SK-N-DZ (cell line): ENCODE measurements around the gene RERGL. TPM values are rescaled to one million over a fixed set of nuclear protein-coding genes. Genes with fewer than 3 reads are reported as not detected.
A peak's percentile ranks its signal among the peaks of the same experiment; 100 is the strongest.
"Not testable (repeated sequence)": the region's sequence is repeated elsewhere in the genome, so short reads cannot be mapped to it uniquely, and the experiment has no call there.

Experiments used
- DNase-seq: peaks from one replicate; pipeline ENCODE4 v3.0.0-alpha.2; 2015; ENCODE audit warnings: low spot score
- polyA plus RNA-seq, 2 experiments: library from polyadenylated mRNA; depleted of rRNA; stranded (reverse); fragments of >200 nt; gene quantifications; 2 replicates each; pipeline ENCODE4 v1.2.3, GENCODE V29; 2014

Gene RERGL, protein sequence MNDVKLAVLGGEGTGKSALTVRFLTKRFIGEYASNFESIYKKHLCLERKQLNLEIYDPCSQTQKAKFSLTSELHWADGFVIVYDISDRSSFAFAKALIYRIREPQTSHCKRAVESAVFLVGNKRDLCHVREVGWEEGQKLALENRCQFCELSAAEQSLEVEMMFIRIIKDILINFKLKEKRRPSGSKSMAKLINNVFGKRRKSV
- polyA plus RNA-seq (2014; cell fraction: cytosol; rRNA removed) = not detected in 2 replicates
- polyA plus RNA-seq (2014; cell fraction: nucleus; rRNA removed) = not detected in 2 replicates

DNA sequence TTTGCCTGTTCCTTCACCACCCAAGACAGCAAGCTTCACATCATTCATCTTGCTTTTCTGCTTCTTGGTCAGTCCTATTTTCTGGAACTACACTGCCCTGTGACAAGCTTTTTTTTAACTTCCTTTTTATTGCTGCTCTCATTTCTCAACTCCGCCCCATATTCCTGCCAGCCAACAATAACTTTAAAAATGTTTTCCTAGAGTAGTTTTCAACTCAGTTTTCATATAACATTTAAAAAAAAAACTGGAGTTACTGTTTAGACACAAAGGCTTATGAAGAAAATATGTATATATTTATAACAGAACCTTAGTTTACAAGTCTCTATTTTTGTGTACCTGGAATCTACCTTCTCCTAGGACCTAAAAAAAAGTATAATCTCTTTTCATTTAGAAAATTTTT lies at the start of gene RERGL:
Gene RERGL, minus strand, starts transcription at position 101 of the 400 bp plus-strand sequence. Its CDS starts 53 bp downstream, at position 48.
- DNase-seq = no peak

DNA sequence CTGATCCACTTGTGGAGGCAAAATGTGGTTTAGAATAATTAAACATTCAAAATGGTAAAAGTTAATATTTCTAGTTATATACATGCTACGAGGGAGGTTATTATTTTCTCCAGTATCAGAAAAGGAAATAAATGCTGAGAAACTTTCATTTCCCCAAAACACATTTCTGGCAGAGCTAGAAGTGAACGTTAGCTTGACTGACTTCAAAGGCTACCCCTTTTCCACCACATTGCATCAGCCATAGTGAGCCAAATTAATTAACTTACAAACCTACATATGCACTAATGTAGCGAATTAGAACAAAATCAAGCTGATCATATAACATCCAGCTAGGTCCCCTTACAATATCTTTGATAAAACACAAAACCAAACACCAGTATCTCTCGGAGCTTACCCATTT lies 49.3 kb upstream of the RERGL start:
- no peak for DNase-seq

DNA sequence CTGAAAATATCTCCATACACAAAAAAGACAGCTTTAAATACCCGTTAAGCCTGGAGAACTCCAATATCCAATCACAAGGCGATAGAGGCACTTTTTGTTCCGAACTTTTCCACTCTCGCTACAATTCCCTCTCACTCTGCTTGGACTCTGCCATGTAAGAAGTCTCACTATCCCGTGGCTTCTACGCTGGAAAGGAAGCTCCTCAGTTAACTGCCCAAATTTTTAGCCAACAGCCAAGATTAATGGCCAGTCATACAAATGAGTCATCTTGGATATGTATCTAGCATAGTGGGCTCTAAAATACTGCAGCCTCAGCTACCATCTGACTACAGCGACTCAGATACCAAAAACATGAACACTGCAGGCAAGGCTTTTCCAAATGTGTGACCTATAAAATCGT lies 45.5 kb upstream of the RERGL start:
- DNase-seq = no peak

DNA sequence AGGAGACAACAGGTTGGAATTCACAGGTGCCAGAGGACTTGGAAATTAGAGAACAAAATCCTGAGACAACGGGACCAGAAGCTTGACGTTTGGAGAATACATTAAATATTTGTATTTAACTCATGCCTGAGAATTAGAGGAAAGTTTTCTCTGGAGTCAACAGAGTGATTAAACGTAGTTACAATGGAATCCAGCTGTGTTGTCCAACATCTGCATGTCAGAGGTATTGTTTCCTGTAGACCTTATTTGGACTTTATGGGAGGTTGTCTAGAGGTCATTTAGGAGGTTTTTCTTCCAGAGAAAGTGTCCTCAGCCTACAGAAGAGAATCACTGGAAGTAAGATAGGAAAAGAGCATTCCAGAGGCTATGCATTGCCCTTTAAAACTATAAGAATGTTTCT lies 45.1 kb upstream of the RERGL start:
- no peak for DNase-seq

DNA sequence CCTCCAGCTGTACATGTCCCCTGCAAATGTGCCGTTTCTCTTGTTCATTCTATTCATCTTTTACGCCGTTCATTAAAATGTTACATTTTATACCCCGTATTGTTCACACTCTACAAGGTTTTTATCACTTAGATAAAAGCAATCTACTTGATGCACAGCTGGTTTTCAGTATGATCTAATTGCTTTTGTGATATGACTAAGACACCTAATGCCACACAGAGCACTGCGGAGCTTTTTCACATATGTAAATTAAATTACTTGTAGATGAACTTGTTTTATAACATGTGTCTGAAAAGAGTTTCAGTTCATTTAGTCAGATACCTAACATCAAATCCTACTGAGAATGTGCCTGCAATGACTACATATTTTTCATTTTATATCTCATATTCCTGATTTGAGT lies 40.9 kb upstream of the RERGL start:
- DNase-seq = no peak

DNA sequence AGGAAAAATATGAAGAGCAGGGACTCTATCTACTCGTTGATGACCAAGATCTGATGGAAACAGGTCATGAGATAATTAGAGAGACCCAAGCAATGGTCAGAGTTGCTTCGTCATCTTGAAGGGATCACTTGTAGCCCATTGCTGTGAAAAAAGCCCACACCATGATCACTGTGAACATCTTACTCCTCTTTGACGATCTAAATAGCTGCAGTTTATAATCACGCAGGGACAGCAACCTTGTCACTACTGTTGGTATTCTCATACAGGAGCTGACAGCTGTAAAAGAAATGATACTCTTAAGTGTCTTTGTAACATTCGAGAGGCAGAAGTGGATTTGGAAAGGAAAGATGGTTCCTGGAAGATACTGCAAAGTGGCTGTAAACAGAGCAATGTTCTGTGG lies 33.7 kb upstream of the RERGL start:
- DNase-seq = no peak

DNA sequence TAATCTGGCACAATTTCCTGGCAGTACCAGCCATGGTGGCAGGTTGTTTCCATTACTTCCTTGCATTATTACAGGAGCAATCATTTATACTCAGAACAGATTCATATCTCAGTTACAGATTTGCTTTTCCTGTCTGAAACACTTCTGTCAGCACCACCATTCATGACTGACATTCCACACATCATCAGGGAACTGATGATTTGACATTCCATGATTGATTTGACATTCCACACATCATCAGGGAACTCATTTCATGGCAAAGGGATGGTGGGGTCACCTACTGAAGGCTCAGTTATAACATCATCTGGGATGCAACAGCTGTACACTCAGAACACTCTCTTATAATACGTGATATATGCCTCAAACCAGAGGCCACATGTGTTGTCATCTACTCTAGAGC lies 30.9 kb upstream of the RERGL start:
- DNase-seq = no peak

DNA sequence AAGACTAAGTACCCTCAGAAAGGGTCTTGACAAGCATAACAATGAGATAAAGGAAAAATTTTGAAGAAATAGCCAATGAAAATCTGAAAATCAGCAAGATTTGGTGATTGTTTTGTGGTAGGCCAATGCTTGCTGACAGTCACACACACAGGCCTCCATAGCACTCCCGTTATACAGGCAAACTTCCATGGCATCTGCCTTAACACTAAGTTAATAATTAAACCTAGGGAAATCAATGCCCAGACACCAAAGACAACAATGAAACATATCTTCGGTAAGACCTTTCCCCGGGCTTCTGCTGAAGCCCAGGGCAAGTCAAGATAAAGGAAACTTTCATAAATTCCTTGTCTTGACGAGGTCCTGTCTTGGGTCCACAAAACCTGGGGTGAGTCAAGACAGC lies 18.6 kb upstream of the RERGL start:
- DNase-seq = no peak

DNA sequence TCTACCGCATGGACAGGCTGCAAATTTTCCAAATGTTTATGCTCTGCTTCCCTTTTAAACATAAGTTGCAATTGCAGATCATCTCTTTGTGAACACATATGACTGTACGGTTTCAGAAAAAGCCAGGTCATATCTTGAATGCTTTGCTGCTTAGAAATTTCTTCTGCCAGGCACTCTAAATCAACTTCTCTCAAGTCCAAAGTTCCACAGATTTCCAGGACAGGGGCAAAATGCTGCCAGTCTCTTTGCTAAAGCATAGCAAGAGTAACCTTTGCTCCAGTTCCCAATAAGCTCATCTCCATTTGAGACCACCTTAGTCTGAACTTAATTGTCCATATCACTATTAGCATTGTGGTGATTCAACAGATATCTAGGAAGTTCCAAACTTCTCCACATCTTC lies 13.6 kb upstream of the RERGL start:
- no peak for DNase-seq

DNA sequence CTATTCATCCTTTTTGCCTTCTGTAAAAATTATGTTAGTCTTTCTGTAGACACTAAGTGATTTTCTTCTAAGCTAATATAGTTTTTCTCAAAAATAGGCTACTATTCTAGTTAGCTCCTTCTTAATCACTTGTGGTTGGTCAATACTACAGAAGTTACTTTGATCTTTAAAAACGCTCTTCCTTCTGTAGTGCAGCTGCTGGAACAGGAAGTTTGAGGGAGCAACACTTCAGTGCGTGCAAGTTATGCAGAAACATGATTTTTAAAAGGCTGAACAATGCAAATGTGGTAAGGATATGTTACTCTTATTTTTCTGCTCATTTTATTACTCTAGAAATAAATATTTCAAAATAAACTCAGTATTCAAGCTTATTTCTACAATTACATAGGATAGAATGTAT lies 11.1 kb upstream of the RERGL start:
- DNase-seq = no peak

DNA sequence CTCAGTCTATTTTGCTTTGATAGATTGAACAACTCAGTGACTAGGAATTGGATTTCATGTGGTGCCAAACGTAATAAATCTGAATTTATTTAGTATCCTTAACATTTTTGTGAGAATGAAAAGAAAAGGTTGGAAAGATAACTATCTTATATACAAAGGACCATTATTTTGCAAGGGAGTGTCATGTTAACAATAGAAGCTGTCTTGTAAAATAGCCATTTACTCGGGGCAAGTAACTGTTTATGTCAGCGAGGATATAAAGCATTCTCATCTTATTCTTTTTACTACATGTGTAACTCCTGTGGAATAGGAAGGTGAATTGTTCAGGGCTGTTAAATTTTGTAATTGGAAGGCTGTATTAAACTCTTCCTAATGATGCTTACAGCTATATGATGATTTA lies 5.9 kb downstream of the RERGL start:
- no peak for DNase-seq

DNA sequence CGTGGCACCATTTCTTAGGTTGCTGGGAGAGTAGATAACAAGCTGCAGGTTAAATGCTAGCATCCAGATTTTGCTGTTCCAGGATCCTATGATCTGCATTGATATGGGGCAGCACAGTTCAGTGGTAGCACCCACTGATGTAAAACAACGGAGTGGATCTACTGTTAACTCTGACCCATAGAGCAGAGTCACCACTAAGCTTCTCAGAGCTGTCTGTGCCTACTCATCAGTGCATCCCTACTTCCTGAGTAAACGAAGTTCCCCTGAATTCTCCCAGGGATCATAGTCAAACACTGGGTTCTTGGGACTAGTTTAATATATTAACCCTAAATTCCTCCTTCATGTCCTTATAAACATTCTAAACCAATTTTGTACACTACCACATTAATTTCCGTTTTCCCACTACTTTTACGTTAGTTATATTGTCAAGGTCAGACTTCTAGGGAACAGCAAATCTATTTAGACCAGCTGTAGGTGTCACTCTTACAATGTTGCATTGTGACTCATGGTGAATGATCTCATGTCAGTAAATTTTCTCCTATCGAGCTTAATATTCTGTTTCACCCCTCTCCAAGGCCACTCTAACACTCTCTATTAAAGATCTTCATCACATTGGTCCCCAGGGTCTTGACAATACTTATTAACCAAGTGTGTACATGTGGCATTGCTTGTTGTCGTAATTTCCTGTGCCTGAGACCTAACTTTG lies 10.3 kb downstream of the RERGL start:
- no peak for DNase-seq

DNA sequence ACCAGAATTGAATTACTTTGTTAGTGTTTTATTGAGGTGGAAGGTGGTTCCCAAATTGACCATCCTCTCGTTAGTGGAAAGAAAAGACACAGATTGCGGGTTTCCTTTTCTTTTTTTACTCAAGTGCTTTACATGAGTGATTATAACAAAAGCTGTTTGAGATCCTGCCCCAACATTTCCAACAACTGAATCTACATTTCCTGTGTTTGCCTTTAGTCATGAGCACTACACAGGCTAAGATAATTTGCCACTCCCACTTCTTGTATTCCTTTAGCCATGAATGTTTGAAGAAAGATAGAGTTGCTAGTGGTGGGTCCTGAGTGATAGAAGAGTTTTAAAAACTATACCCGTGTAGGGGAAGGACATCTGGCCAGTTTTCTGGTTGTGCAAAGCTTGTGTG lies 16.0 kb downstream of the RERGL start:
- DNase-seq = no peak

DNA sequence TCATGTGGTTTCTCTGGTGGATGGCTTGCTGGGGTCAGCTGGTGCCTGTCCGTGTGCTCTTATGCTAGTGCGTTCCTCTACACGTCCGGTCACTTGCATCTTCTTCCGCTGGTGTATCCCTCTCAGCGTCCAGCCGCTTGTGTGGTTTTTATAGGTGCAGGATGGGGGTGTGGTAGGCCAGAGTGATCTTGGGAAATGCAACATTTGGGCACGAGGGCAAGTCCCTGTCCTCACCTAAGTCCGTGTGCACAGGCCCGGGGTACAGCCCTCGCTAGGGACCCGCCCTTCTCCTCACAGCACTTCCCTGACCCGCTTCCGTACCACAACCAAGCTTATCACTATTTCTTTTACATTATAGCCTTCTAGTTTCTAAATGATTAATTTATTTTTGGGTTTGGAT lies 17.3 kb downstream of the RERGL start:
- no peak for DNase-seq

DNA sequence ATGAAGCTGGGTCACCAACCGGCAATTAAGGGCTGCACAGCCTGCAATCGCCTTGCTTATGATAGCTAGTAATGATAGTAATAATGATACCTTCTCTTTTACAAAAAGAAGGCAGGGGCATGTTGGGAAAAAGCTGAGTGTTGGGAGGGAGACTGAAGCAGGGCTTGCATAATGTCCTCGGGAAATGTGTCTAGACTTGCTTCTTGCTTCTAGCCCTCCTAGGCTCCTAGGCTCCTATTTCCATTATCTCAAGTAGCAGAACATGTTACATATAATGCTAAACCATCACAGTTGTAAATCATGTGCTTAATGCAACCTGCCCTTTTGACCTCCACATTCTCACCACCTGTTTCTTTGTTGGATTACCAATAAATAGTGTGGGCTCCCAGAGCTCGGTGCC lies 18.7 kb downstream of the RERGL start:
- peak; percentile 52 for DNase-seq

DNA sequence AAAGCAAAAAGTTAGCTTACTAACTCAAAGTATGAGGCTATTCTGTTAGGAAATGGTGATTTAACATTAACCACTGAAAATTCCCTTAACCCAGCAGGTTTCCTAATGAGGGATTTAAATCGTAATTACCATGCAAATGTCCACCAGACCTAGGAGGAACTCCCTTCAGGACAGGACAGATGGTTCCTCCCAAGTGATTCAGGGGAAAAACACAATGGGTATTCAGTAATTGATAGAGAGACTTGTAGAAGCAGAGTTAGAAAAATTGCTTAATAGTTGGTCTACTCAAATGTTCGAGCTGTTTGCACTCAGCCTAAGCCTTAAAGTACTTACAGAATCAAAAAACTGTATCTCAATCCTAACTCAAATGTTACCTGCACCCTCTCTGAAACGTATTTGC lies 21.6 kb downstream of the RERGL start:
- DNase-seq = no peak

DNA sequence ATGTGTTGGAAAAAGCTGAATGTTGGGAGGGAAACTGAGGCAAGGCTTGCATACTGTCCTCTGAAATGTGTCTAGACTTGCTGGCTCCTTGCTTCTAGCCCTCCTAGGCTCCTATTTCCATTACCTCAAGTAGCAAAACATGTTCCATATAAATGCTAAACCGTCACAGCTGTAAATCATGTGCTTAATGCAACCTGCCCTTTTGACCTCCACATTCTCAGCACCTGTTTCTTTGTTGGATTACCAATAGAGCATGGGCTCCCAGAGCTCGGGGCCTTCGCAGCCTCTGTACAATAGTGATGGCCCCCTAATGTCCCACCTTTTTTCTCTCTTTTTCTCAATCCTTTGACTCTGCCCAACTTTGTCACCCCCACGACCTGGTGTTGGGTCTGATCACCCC lies 23.3 kb downstream of the RERGL start:
- peak; percentile 78 for DNase-seq

DNA sequence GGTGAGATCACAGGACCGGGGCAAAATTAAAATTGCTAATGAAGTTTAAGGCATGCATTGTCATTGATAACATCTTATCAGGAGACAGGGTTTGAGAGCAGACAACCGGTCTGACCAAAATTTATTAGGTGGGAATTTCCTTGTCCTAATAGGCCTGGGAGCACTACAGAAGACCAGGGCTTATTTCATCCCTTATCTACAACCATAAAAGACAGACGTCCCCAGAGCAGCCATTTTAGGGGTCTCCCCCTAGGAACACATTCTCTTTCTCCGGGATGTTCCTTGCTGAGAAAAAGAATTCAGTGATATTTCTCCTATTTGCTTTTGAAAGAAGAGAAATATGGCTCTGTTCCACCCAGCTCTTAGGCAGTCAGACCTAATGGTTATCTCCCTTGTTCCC lies 27.1 kb downstream of the RERGL start:
- not testable (repeated sequence) for DNase-seq

DNA sequence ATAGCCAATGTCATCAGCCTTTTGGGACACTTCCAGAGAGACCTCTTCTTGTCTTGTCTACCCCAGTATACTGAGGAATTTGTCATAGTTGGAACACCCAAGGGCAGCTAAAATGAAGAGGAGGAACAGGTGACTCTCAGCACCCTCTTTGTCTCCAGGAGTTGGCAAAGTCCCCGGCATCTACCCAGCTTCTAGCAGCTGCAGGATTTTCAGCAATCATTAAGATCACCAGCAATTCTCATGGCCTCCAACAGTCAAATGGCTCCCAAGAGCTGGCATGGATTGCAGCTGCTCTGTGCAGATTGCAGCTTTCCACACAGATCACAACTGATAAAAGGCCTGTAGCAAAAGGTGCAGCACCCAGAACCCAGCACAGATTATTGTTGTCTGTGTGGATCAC lies 32.9 kb downstream of the RERGL start:
- DNase-seq = no peak

DNA sequence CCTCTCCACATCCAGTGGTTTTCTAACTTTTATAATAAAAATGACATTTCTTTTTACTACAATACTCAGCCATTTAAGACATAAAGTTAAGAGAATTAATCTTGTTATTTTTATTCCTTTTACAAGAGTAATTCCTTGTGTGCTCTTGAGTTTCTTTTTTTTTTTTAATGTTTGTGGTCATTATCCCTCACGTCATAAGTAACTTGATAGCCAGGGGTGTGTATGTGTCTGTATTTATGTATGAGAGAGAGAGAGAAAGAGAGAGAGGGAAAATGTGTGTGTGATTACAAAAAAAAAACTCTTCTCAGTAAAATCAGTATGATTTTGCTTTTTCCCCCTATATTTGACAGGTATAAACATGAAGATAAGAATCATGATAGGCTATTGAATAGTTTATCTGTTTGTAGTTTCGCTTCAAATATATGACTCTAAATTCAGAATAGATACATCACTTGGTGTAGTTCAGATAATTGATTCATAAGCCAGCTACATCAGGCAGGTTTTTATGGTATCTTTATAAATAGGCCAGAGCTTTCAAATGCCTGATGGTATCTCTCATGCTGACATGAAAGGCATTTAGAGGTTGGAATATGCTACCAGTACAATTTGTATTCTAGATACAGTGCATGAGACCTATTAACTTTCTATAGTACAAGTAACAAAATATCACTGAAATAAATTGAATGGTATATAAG lies 34.9 kb downstream of the RERGL start:
- no peak for DNase-seq

DNA sequence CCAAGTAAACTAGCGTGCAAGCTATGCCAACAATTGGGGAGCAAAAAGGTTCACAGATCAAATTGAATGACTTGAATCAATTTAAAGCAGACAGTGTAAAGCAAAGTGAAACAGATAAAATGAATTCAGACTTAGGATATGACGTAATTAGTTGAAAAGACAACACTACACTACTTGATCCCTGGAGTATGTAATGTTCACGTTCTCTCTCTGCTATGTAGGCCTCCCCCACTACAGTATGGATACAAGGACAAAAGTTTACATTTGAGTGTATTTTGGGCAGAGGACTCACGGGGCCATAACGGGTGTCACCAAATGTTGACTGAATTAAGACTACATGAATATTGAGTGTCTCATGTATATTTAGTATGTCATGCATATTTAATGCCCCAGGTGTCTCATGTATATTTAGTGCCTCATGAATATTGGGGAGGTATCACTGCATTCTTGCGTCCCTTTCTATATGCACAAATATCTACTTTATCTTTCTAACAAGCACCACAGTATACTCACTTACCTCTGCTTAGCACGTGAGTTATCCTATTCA lies 44.5 kb downstream of the RERGL start:
- no peak for DNase-seq

DNA sequence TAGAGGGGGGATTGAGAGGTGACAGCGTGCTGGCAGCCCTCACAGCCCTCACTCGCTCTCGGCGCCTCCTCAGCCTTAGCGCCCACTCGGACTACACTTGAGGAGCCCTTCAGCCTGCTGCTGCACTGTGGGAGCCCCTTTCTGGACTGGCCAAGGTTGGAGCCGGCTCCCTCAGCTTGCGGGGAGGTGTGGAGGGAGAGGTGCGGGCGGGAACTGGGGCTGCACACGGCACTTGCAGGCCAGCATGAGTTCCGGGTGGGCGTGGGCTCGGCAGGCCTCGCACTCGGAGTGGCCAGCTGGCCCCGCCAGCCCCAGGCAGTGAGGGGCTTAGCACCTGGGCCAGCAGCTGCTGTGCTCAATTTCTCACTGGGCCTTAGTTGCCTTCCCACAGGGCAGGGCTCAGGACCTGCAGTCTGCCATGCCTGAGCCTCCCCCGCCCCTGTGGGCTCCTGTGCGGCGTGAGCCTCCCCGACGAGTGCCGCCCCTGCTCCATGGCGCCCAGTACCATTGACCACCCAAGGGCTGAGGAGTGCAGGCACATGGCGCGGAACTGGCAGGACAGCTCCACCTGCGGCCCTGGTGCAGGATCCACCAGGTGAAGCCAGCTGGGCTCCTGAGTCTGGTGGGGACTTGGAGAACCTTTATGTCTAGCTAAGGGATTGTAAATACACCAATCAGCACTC lies 49.8 kb downstream of the RERGL start:
- not testable (repeated sequence) for DNase-seq
